Spinal cord (tissue), 10 donors: Measurements from ENCODE around the gene NIPSNAP2. TPM values are rescaled to one million over a fixed set of nuclear protein-coding genes. Genes with fewer than 3 reads are reported as not detected.
"Not testable (repeated sequence)": the region's sequence is repeated elsewhere in the genome, so short reads cannot be mapped to it uniquely, and the experiment has no call there.

Source experiments
- DNase-seq, 6 donors: peaks; one replicate each; pipeline versions ENCODE4 v3.0.0 to v3.0.0-alpha.2; 2013 to 2015; ENCODE audit warnings: low spot score in 6 of 6, low read depth in 4 of 6
- H3K27ac ChIP-seq: one replicate; pipeline ENCODE4 v1.5.1; 2013; ENCODE audit warnings: low read depth, low read length, control low read depth
- H3K27me3 ChIP-seq: one replicate; pipeline ENCODE4 v1.6.1; 2013; ENCODE audit warnings: low read length; ENCODE audit not compliant: control insufficient read depth, insufficient read depth
- H3K36me3 ChIP-seq: one replicate; pipeline ENCODE4 v1.6.1; 2013; ENCODE audit warnings: low read length; ENCODE audit not compliant: control insufficient read depth, insufficient read depth
- H3K4me1 ChIP-seq: one replicate; pipeline ENCODE4 v1.6.1; 2013; ENCODE audit warnings: low read length; ENCODE audit not compliant: control insufficient read depth, insufficient read depth
- H3K4me3 ChIP-seq: one replicate; pipeline ENCODE4 v1.5.1; 2013; ENCODE audit warnings: low read depth, low read length, control low read depth
- H3K9me3 ChIP-seq: one replicate; pipeline ENCODE4 v1.6.1; 2013; ENCODE audit warnings: low read length; ENCODE audit not compliant: control insufficient read depth, insufficient read depth
- WGBS: methylation state at CpG from one replicate; pipeline ENCODE4 v1.1.5; 2013; ENCODE audit warnings: missing lambda C conversion rate; ENCODE audit not compliant: insufficient coverage; 5-methylcytosine and 5-hydroxymethylcytosine counted together
- long read RNA-seq, 4 donors: transcript quantifications; one replicate each; lab custom pipeline, GENCODE V29; 2026
- polyA plus RNA-seq, 2 donors: library from polyadenylated mRNA; unstranded; fragments of 120-200 nt; gene quantifications; one replicate each; pipeline ENCODE4 v1.2.1, GENCODE V29; 2013; ENCODE audit not compliant: insufficient read length in 2 of 2
- total RNA-seq, 2 donors: library from RNA; depleted of rRNA in 1 of 2; stranded (reverse); fragments of 120-200 nt in 1 of 2; fragments of >200 nt in 1 of 2; gene quantifications; one replicate each; pipeline versions ENCODE4 v1.2.3 to v1.2.4, GENCODE V29; 2013 to 2014
- donor health status: healthy.

The NIPSNAP2 gene
- total RNA-seq, result 10 to 100 TPM; 70.9 to 77.3 TPM
- 10 to 100 TPM; 85.7 to 95.7 TPM for polyA plus RNA-seq
- long read RNA-seq, donor 1, transcript NIPSNAP2-201 (10 exons, 1,999 nt), result major isoform, 35 of 200 reads
- long read RNA-seq, donor 1, partial matches to known transcripts, result 67 of 200 reads
- long read RNA-seq, donor 1, other reads (novel, unspliced or antisense), result 97 of 200 reads
- long read RNA-seq, donor 2, transcript NIPSNAP2-201 (10 exons, 1,999 nt), result major isoform, 19 of 20 reads
- long read RNA-seq, donor 2, partial matches to known transcripts, result 0 of 20 reads
- long read RNA-seq, donor 2, other reads (novel, unspliced or antisense), result 0 of 20 reads
- long read RNA-seq, donor 3, full-length matches to known transcripts, result 26 of 26 reads
- long read RNA-seq, donor 3, partial matches to known transcripts, result 0 of 26 reads
- long read RNA-seq, donor 3, other reads (novel, unspliced or antisense), result 0 of 26 reads
- long read RNA-seq, donor 4, transcript NIPSNAP2-201 (10 exons, 1,999 nt), result major isoform, 23 of 68 reads
- long read RNA-seq, donor 4, partial matches to known transcripts, result 40 of 68 reads
- long read RNA-seq, donor 4, other reads (novel, unspliced or antisense), result 0 of 68 reads

DNA sequence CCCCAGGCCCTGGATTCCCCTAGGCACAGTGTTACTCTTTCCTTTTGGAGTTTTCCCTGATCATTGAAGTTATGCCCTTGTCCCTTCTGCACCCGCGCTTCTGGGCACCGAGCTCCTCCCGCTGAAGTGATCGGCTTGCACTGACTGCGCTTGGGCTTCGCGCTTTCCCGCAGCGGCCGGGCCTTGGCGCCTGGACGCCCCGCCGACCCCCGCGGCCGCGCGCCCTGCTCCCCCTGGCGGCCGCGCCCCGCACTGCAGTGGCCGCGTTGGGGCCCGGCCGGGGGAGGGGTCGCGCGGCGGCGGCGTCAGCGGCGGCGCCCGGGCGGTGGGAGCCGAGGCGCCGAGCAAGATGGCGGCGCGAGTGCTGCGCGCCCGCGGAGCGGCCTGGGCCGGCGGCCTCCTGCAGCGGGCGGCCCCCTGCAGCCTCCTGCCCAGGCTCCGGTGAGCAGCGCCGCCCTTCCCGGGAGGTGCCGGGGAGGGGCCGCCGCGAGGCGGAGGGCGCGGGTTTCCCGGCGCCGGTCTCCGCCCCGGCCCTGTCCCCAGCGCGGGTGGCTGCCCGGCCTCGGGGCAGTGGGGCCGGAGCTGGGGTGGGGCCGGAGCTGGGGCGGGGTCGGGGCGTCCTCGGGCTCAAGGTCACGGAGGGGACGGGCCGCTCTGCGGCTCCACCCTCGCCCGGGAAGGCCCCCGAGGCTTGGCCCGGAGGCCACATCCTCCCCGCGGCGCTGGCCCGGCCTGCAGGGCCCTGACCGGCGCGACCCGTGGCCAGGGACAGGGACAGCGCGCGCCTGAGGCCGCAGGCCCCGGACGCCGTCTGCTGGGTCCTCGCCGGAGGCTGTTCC is at the start of gene NIPSNAP2:
TSS of gene NIPSNAP2 (plus strand) at position 325 of the 839 bp plus-strand sequence. CDS start at position 350, 25 bp downstream.
- Histone ChIP-seq H3K4me3 (peak within 1 kb of the TSS; percentile 56), H3K36me3 (peaks cover 21% of the 10 kb centered on the region), H3K27me3 (no peaks in the 10 kb centered on the region), H3K9me3 (no peaks in the 10 kb centered on the region), H3K27ac (peak within 1 kb of the TSS; percentile 57), H3K4me1 (peaks cover 22% of the 10 kb centered on the region)
- peak in 4 of 6 donors; percentile 53 to 88 (median 70) for DNase-seq
- under 1% methylated on average over 105 of the region's 105 CpGs for WGBS

DNA sequence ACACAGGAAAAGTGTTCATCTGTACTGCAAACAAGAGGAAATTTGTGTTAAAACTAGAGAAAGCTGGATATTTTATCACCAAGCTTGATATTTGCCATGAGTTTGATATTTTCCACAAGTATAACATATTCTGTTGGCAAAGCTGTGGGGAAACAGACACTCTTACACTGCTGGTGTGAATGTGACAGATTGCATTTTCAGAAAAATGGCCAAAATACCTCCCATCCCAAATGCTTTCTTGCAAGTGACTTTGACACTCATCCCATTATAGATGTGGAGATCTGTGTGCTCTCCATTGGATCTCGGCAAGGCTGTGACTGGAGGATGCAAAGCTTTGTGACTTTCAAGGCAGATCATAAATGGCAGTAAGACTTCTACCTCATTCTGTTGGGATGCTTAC is 46.6 kb upstream of the NIPSNAP2 start:
- Histone ChIP-seq H3K9me3 (no peaks in the 10 kb centered on the region), H3K27ac (no peak overlapping the region), H3K4me1 (no peaks in the 10 kb centered on the region), H3K4me3 (no peak overlapping the region), H3K27me3 (no peaks in the 10 kb centered on the region), H3K36me3 (peaks cover 22% of the 10 kb centered on the region)
- no CpG with 5 or more reads among the region's 1 CpG for WGBS
- DNase-seq, result peak in 1 of 6 donors; percentile 93

GRCh38 chr7:55928006-55928767 is 36.2 kb upstream of the NIPSNAP2 start:
- Histone ChIP-seq H3K4me3 (no peak overlapping the region), H3K4me1 (no peaks in the 10 kb centered on the region), H3K27ac (no peak overlapping the region), H3K27me3 (no peaks in the 10 kb centered on the region), H3K36me3 (peaks cover 42% of the 10 kb centered on the region), H3K9me3 (no peaks in the 10 kb centered on the region)
- WGBS, result 83% methylated on average over 5 of the region's 5 CpGs
- DNase-seq, result no peak

- Histone ChIP-seq H3K4me1 (no peaks in the 10 kb centered on the region), H3K4me3 (no peak overlapping the region), H3K27ac (no peak overlapping the region), H3K27me3 (no peaks in the 10 kb centered on the region), H3K36me3 (peaks cover 37% of the 10 kb centered on the region), H3K9me3 (no peaks in the 10 kb centered on the region)
- 92% methylated on average over 1 of the region's 5 CpGs for WGBS
- no peak for DNase-seq
Measured at GRCh38 chr7:55931421-55932151, 32.8 kb upstream of the NIPSNAP2 start.

- DNase-seq, result no peak
- H3K36me3 ChIP-seq, result peaks cover 24% of the 10 kb centered on the region
- no peak overlapping the region for H3K27ac ChIP-seq
- H3K27me3 ChIP-seq, result no peaks in the 10 kb centered on the region
- no peak overlapping the region for H3K4me3 ChIP-seq
- H3K4me1 ChIP-seq, result no peaks in the 10 kb centered on the region
- no CpG with 5 or more reads among the region's 7 CpGs for WGBS
- H3K9me3 ChIP-seq, result peaks cover 3% of the 10 kb centered on the region
Measured at GRCh38 chr7:55939514-55940123, 24.8 kb upstream of the NIPSNAP2 start.

GRCh38 chr7:55946545-55946944 is 17.8 kb upstream of the NIPSNAP2 start:
- H3K4me1 ChIP-seq, result no peaks in the 10 kb centered on the region
- WGBS, result 100% methylated on average over 4 of the region's 5 CpGs
- DNase-seq, result no peak

DNA sequence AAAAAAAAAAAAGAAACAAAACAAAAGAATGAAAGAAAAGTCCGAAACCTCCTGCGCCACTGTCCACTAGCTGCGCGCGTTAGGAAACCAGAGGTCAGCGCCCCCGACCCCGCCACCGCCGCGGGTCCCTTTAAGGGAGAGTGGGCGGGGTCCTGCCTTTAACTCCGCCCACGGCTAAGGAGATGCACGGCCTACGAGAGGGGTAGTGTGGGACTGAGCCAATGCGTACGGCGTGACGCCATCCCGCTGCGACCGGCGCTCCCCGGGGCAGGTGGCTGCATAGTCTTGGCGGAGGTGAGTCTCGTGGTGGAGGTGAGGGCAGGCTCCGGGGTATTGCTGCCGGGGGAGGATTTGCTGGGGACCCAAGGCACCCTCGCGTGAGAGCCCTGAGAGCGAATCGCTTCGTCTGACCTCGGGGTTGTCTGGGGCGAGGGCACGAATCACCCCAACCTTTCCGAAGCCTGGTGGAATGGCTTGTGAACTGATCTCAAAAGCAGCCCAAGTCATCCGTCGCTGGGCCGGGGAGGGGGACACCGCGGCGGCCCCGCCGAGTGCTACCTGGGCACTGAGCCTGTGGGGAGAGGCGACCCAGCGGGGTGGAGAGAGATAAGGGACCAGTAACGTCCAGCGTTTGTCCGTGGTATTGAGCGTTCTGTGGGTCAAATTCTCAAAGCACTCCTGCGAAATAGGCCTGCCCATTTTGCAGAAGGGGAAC is 12.6 kb upstream of the NIPSNAP2 start, which contains the start of gene MRPS17:
TSS of gene MRPS17 (plus strand) at position 241 of the 715 bp plus-strand sequence. CDS start 1,319 bp downstream, outside the sequence.
- Histone ChIP-seq H3K27me3 (no peaks in the 10 kb centered on the region), H3K4me1 (peaks cover 12% of the 10 kb centered on the region), H3K9me3 (no peaks in the 10 kb centered on the region), H3K36me3 (peaks cover 26% of the 10 kb centered on the region), H3K27ac (peak within 1 kb of the TSS; percentile 48), H3K4me3 (peak within 1 kb of the TSS; percentile 76)
- DNase-seq, result peak; percentile 61 to 96 (median 77)
- WGBS, result 0% methylated on average over 52 of the region's 53 CpGs

More at GRCh38 chr7:55946545-55946944, 17.8 kb upstream of the NIPSNAP2 start:
- Histone ChIP-seq H3K9me3 (no peaks in the 10 kb centered on the region), H3K27me3 (no peaks in the 10 kb centered on the region), H3K4me3 (no peak overlapping the region), H3K36me3 (peaks cover 3% of the 10 kb centered on the region), H3K27ac (no peak overlapping the region)

- Histone ChIP-seq H3K4me3 (peak overlapping the region; percentile 76), H3K4me1 (peaks cover 12% of the 10 kb centered on the region), H3K36me3 (peaks cover 26% of the 10 kb centered on the region)
- DNase-seq, H3K27me3 ChIP-seq, H3K27ac ChIP-seq, H3K9me3 ChIP-seq: not testable (repeated sequence)
- 14% methylated on average over 9 of the region's 19 CpGs for WGBS
Measured at GRCh38 chr7:55952352-55952671, 12.1 kb upstream of the NIPSNAP2 start.
